ENCODE measurements around the gene AKAP9.

DNA sequence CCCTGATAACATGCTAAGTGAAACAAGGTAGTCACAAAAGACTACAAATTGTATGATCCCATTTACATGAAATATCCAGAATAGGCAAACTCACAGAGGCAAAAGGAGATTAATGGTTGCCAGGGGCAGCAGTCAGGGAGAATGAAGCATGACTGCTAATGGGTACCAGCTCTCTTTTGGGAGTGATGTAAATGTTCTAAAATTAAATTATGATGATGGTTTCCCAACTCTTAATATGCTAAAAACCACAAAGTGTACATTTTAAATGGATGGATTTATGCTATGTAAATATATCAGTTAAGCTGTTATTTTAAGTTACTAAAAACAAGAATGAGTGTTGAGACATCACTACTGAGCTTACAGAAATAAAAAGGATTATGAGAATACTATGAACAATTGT lies 181.0 kb downstream of the AKAP9 start:
- TF ChIP-seq, protein P1, sequence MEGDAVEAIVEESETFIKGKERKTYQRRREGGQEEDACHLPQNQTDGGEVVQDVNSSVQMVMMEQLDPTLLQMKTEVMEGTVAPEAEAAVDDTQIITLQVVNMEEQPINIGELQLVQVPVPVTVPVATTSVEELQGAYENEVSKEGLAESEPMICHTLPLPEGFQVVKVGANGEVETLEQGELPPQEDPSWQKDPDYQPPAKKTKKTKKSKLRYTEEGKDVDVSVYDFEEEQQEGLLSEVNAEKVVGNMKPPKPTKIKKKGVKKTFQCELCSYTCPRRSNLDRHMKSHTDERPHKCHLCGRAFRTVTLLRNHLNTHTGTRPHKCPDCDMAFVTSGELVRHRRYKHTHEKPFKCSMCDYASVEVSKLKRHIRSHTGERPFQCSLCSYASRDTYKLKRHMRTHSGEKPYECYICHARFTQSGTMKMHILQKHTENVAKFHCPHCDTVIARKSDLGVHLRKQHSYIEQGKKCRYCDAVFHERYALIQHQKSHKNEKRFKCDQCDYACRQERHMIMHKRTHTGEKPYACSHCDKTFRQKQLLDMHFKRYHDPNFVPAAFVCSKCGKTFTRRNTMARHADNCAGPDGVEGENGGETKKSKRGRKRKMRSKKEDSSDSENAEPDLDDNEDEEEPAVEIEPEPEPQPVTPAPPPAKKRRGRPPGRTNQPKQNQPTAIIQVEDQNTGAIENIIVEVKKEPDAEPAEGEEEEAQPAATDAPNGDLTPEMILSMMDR (IDR thresholded peaks at IDR 0.05) = no peak
- no peak for TF ChIP-seq POLR2A (IDR thresholded peaks at IDR 0.05)

Data from uterus (tissue), 2 donors.